Thoracic aorta (tissue), 2 donors: Measurements from ENCODE around the gene INPP5J. TPM values are rescaled to one million over a fixed set of nuclear protein-coding genes. Genes with fewer than 3 reads are reported as not detected.
"Not testable (repeated sequence)": the region's sequence is repeated elsewhere in the genome, so short reads cannot be mapped to it uniquely, and the experiment has no call there.

Source experiments
- ATAC-seq: fragments of 150-250 bp; one replicate; pipeline ENCODE4 v1.8.0; 2017; ENCODE audit warnings: low read depth; ENCODE audit not compliant: insufficient number of reproducible peaks, low FRiP score
- DNase-seq: peaks from one replicate; pipeline ENCODE4 v3.0.0-alpha.2; 2020; ENCODE audit warnings: low spot score
- H3K27ac ChIP-seq, 2 donors: fragments of 200-600 bp; sonication (generic); 1 replicate in 1 of 2; 2 replicates in 1 of 2; pipeline ENCODE4 v1.5.1; 2016; ENCODE audit warnings: mild to moderate bottlenecking in 2 of 2, moderate library complexity in 2 of 2
- H3K27me3 ChIP-seq: fragments of 200-600 bp; sonication (generic); replicated peaks from 2 replicates; pipeline ENCODE4 v1.6.0; 2016; ENCODE audit warnings: mild to moderate bottlenecking; ENCODE audit not compliant: insufficient read depth
- H3K36me3 ChIP-seq: fragments of 200-600 bp; sonication (generic); one replicate; pipeline ENCODE4 v1.5.1; 2016
- H3K4me1 ChIP-seq, 2 donors: fragments of 200-600 bp; sonication (generic); 1 replicate in 1 of 2; 2 replicates in 1 of 2; pipeline versions ENCODE4 v1.5.1 to v1.6.0; 2016; ENCODE audit warnings: low read depth in 2 of 2, mild to moderate bottlenecking in 1 of 2; ENCODE audit not compliant: control insufficient read depth in 1 of 2
- H3K4me3 ChIP-seq: fragments of 200-600 bp; sonication (generic); 2 replicates; pipeline ENCODE4 v1.5.1; 2016; ENCODE audit warnings: mild to moderate bottlenecking
- H3K9me3 ChIP-seq: fragments of 200-600 bp; sonication (generic); 2 replicates; pipeline ENCODE4 v1.5.1; 2016
- CTCF ChIP-seq: fragments of 200-600 bp; sonication (generic); IDR thresholded peaks from one replicate; pipeline ENCODE4 v1.5.1; 2019; ENCODE audit warnings: antibody characterized with exemption
- total RNA-seq, 2 donors: library from RNA; depleted of rRNA; stranded (reverse); fragments of >200 nt; gene quantifications; one replicate each; pipeline versions ENCODE4 v1.1.0 to v1.2.3, GENCODE V29; 2016

Gene INPP5J
- total RNA-seq, 2 donors from 2014 or later: 2.3 to 4.1 TPM

GRCh38 chr22:31107178-31107893 lies 15.4 kb upstream of the INPP5J start, which contains the start of gene SELENOM:
TSS of gene SELENOM (minus strand) at chr22:31107568. CDS start at chr22:31107505, 63 bp downstream.
- peak; percentile 88 for TF ChIP-seq CTCF
- H3K36me3 ChIP-seq: no peaks in the 10 kb centered on the region
- no peaks in the 10 kb centered on the region for H3K9me3 ChIP-seq
- peak; percentile 14 for ATAC-seq
- peak within 1 kb of the TSS; percentile 94 for H3K4me3 ChIP-seq
- H3K4me1 ChIP-seq: peaks cover 25 to 46% of the 10 kb centered on the region in 2 donors
- H3K27me3 ChIP-seq: no peaks in the 10 kb centered on the region
- H3K27ac ChIP-seq: peak within 1 kb of the TSS; percentile 99
- DNase-seq: peak; percentile 86

- no peak for ATAC-seq
- Histone ChIP-seq H3K36me3 (no peaks in the 10 kb centered on the region), H3K4me3 (peak overlapping the region; percentile 94), H3K9me3 (no peaks in the 10 kb centered on the region), H3K27ac (peak overlapping the region; percentile 80 to 86), H3K4me1 (peaks cover 21 to 40% of the 10 kb centered on the region in 2 donors), H3K27me3 (no peaks in the 10 kb centered on the region)
- no peak for TF ChIP-seq CTCF
- no peak for DNase-seq
These were observed 14.9 kb upstream of the INPP5J start for GRCh38 chr22:31107894-31108218.

GRCh38 chr22:31112547-31113091 lies 10.1 kb upstream of the INPP5J start:
- H3K27me3 ChIP-seq, DNase-seq, H3K9me3 ChIP-seq, ATAC-seq, H3K27ac ChIP-seq, H3K4me1 ChIP-seq, H3K36me3 ChIP-seq, H3K4me3 ChIP-seq: not testable (repeated sequence)

GRCh38 chr22:31118046-31118820 lies 4.5 kb upstream of the INPP5J start:
- no peak overlapping the region for H3K27ac ChIP-seq
- peaks cover 10 to 14% of the 10 kb centered on the region in 2 donors for H3K4me1 ChIP-seq
- ATAC-seq (no peak), DNase-seq (no peak)
- H3K27me3 ChIP-seq: no peaks in the 10 kb centered on the region
- no peaks in the 10 kb centered on the region for H3K9me3 ChIP-seq
- H3K4me3 ChIP-seq: no peak overlapping the region
- TF ChIP-seq CTCF: no peak
- H3K36me3 ChIP-seq: no peaks in the 10 kb centered on the region

- TF ChIP-seq CTCF: no peak
- Histone ChIP-seq H3K36me3 (no peaks in the 10 kb centered on the region), H3K4me1 (peaks cover 11 to 19% of the 10 kb centered on the region in 2 donors), H3K9me3 (no peaks in the 10 kb centered on the region), H3K4me3 (no peak overlapping the region), H3K27me3 (no peaks in the 10 kb centered on the region), H3K27ac (no peak overlapping the region)
- no peak for ATAC-seq
- DNase-seq: no peak
These were observed 3.6 kb upstream of the INPP5J start for GRCh38 chr22:31119026-31119717.
